Keratinocyte (primary cell): ENCODE results near the gene ARIH1. TPM values are rescaled to one million over a fixed set of nuclear protein-coding genes. Genes with fewer than 3 reads are reported as not detected.
A peak's percentile ranks its signal among the peaks of the same experiment; 100 is the strongest.

Experiments used
- DNase-seq: peaks from one replicate; pipeline ENCODE4 v3.0.0-alpha.2; 2011; ENCODE audit warnings: low read depth, missing footprints, low spot score
- FAIRE-seq: peaks from 2 replicates; lab custom pipeline; 2011; peaks lifted over from hg19 to GRCh38; lab: Jason Lieb, UNC
- H2AFZ ChIP-seq: 2 replicates; pipeline ENCODE4 v1.6.0; 2012; ENCODE audit warnings: low read length, control low read depth, inconsistent platforms; ENCODE audit not compliant: control insufficient read depth
- H3K27ac ChIP-seq: 2 replicates; pipeline ENCODE4 v1.5.1; 2011; ENCODE audit warnings: low read length; ENCODE audit not compliant: control insufficient read depth, insufficient read depth
- H3K27me3 ChIP-seq: 3 replicates; pipeline ENCODE4 v1.6.0; 2011; ENCODE audit warnings: low read length; ENCODE audit not compliant: control insufficient read depth, insufficient read depth; ENCODE audit errors: extremely low read depth
- H3K36me3 ChIP-seq, 2 experiments: 2 replicates in 1 of 2; 3 replicates in 1 of 2; pipeline ENCODE4 v1.5.1; 2011; ENCODE audit warnings: low read length in 2 of 2, mild to moderate bottlenecking in 1 of 2; ENCODE audit not compliant: control insufficient read depth in 2 of 2, insufficient read depth in 2 of 2; ENCODE audit errors: extremely low read depth in 1 of 2
- H3K4me1 ChIP-seq: 3 replicates; pipeline ENCODE4 v1.5.1; 2011; ENCODE audit warnings: low read length; ENCODE audit not compliant: control insufficient read depth, insufficient read depth; ENCODE audit errors: extremely low read depth
- H3K4me2 ChIP-seq: 3 replicates; pipeline ENCODE4 v1.6.0; 2011; ENCODE audit warnings: low read depth, low read length; ENCODE audit not compliant: control insufficient read depth, insufficient read depth; ENCODE audit errors: extremely low read depth
- H3K4me3 ChIP-seq, 3 experiments: fragments of 200-600 bp in 1 of 3; sonication (generic) in 1 of 3; 2 replicates in 2 of 3; 3 replicates in 1 of 3; pipeline ENCODE4 v1.5.1; 2011 to 2016; ENCODE audit warnings: low read length in 3 of 3, mild to moderate bottlenecking in 3 of 3, control low read depth in 2 of 3, inconsistent platforms in 1 of 3, low read depth in 1 of 3, mixed read lengths in 1 of 3, mixed run types in 1 of 3, moderate library complexity in 1 of 3; ENCODE audit not compliant: control insufficient read depth in 2 of 3, insufficient read depth in 2 of 3; ENCODE audit errors: extremely low read depth in 1 of 3
- H3K79me2 ChIP-seq: 2 replicates; pipeline ENCODE4 v1.6.0; 2012; ENCODE audit warnings: low read length; ENCODE audit not compliant: control insufficient read depth, insufficient read depth
- H3K9ac ChIP-seq: 3 replicates; pipeline ENCODE4 v1.6.0; 2011; ENCODE audit warnings: low read length; ENCODE audit not compliant: control insufficient read depth, insufficient read depth; ENCODE audit errors: extremely low read depth
- H3K9me1 ChIP-seq: 3 replicates; pipeline ENCODE4 v1.6.0; 2011; ENCODE audit warnings: low read length; ENCODE audit not compliant: control insufficient read depth, insufficient read depth; ENCODE audit errors: extremely low read depth
- H3K9me3 ChIP-seq: 2 replicates; pipeline ENCODE4 v1.5.1; 2012; ENCODE audit warnings: low read depth, low read length; ENCODE audit not compliant: control insufficient read depth
- H4K20me1 ChIP-seq: 3 replicates; pipeline ENCODE4 v1.6.0; 2011; ENCODE audit warnings: low read length; ENCODE audit not compliant: control insufficient read depth, insufficient read depth; ENCODE audit errors: extremely low read depth
- CTCF ChIP-seq, 3 experiments: IDR thresholded peaks in 1 of 3; conservative IDR thresholded peaks in 1 of 3; optimal IDR thresholded peaks in 1 of 3; 2 replicates in 2 of 3; 3 replicates in 1 of 3; pipeline versions ENCODE3 to v1.5.1; 2011; ENCODE audit warnings: low read length in 3 of 3, mild to moderate bottlenecking in 3 of 3, moderate library complexity in 2 of 3, control low read depth in 1 of 3, inconsistent platforms in 1 of 3; ENCODE audit not compliant: insufficient read depth in 2 of 3; ENCODE audit errors: extremely low read depth in 1 of 3
- EZH2 ChIP-seq: IDR thresholded peaks from one replicate; pipeline ENCODE4 v1.6.1; 2012; ENCODE audit warnings: inconsistent platforms, mild to moderate bottlenecking, low read length, moderate library complexity
- dilution Hi-C: fragments of 300-500 bp; cut with MboI; formaldehyde crosslinking; loops from one replicate; pipeline ENCODE4 v1.7.0; 2020; ENCODE audit warnings: low sequenced_read_pairs; ENCODE audit not compliant: extremely low pct_ligation_motif_present
- polyA plus RNA-seq, 5 experiments: library from polyadenylated mRNA; depleted of rRNA in 3 of 5; stranded (reverse) in 3 of 5; stranded (forward) in 1 of 5; unstranded in 1 of 5; fragments of >200 nt; gene quantifications; 1 replicate in 1 of 5; 2 replicates in 3 of 5; 3 replicates in 1 of 5; pipeline versions ENCODE4 v1.2.1 to v1.2.3, GENCODE V29; 2011 to 2012; ENCODE audit warnings: missing spikeins in 2 of 5, low read depth in 1 of 5, low replicate concordance in 1 of 5

The ARIH1 gene
- polyA plus RNA-seq, 1 donor (not counting 4 experiments of a cell fraction or from before 2014, with no cell fraction given) = 70.6 TPM

DNA sequence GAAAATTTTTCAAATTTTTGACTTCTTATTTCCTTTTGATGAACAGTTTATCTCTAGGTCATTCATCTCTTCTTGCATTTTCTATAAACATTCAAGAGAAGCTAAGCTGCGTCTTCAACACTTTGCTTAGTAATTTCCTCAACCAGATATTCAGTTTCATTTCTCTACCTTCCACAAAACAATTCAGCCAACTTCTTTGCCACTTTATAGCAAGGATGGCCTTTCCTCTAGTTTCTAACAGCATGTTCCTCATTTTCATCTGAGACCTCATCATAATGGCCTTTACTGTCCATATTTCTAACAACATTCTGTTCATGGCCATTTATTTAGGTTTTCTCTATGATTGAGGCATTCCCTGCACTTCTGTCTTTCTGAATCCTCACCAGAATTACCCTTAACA, 90.0 kb downstream of the ARIH1 start:
- no peak overlapping the region for H3K4me2 ChIP-seq
- no peak overlapping the region for H3K4me3 ChIP-seq
- H3K9me1 ChIP-seq = peaks cover 2% of the 10 kb centered on the region
- dilution Hi-C loops = no loop called here
- peaks cover 7% of the 10 kb centered on the region in 2 experiments for H3K36me3 ChIP-seq
- no peak overlapping the region for H2AFZ ChIP-seq
- H3K4me1 ChIP-seq = no peaks in the 10 kb centered on the region
- peaks cover 8% of the 10 kb centered on the region for H3K79me2 ChIP-seq
- no peak overlapping the region for H3K27ac ChIP-seq
- no peaks in the 10 kb centered on the region for H3K27me3 ChIP-seq
- FAIRE-seq (peak; percentile 75), DNase-seq (no peak)
- TF ChIP-seq EZH2 = no peak
- no peak for TF ChIP-seq CTCF (optimal IDR thresholded peaks at IDR 0.05 in 1 of 3, IDR thresholded peaks at IDR 0.05 in 1 of 3, conservative IDR thresholded peaks at IDR 0.05 in 1 of 3; ENCODE audit: extremely low read depth in 1 of 3, insufficient read depth in 2 of 3, low read length in 3 of 3)
- no peak overlapping the region for H3K9ac ChIP-seq
- no peaks in the 10 kb centered on the region for H4K20me1 ChIP-seq
- no peaks in the 10 kb centered on the region for H3K9me3 ChIP-seq

DNA sequence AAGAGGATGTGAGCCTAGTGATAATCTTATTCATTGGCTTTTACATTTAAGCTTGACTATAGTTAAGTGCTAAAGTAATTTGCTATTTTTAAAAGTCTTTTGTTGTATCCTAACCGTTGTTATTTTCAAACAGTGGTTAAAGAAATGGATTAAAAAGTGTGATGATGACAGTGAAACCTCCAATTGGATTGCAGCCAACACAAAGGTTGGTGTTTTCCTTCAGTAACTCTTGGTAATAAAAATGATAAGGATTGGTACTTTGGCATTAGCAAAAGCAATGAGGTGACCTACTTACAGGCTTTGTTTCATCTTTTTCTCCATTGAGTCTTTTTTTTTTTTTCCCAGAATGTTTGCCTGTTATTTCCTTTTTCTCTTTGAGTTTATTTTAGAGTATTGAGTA, 92.8 kb downstream of the ARIH1 start:
- no peak for FAIRE-seq

More for the DNA sequence above, 92.8 kb downstream of the ARIH1 start:
- TF ChIP-seq CTCF (optimal IDR thresholded peaks at IDR 0.05 in 1 of 3, IDR thresholded peaks at IDR 0.05 in 1 of 3, conservative IDR thresholded peaks at IDR 0.05 in 1 of 3; ENCODE audit: extremely low read depth in 1 of 3, insufficient read depth in 2 of 3, low read length in 3 of 3) (no peak), EZH2 (no peak)
- Histone ChIP-seq H3K4me1 (no peaks in the 10 kb centered on the region), H3K9ac (no peak overlapping the region), H3K36me3 (peaks cover 14 to 15% of the 10 kb centered on the region in 2 experiments), H3K27me3 (no peaks in the 10 kb centered on the region), H3K27ac (no peak overlapping the region), H3K79me2 (no peaks in the 10 kb centered on the region), H3K9me3 (no peaks in the 10 kb centered on the region), H2AFZ (no peak overlapping the region), H3K9me1 (peaks cover 2% of the 10 kb centered on the region), H3K4me3 (no peak overlapping the region), H4K20me1 (no peaks in the 10 kb centered on the region), H3K4me2 (no peak overlapping the region)
- DNase-seq = no peak
- dilution Hi-C loops = no loop called here
